DMS153 (cell line): ENCODE measurements around the gene OPN1MW.
"Not testable (repeated sequence)": the region's sequence is repeated elsewhere in the genome, so short reads cannot be mapped to it uniquely, and the experiment has no call there.

ENCODE experiments used
- DNase-seq: peaks from one replicate; lab custom pipeline; 2025; lab: John Stamatoyannopoulos, UW

The OPN1MW gene

DNA sequence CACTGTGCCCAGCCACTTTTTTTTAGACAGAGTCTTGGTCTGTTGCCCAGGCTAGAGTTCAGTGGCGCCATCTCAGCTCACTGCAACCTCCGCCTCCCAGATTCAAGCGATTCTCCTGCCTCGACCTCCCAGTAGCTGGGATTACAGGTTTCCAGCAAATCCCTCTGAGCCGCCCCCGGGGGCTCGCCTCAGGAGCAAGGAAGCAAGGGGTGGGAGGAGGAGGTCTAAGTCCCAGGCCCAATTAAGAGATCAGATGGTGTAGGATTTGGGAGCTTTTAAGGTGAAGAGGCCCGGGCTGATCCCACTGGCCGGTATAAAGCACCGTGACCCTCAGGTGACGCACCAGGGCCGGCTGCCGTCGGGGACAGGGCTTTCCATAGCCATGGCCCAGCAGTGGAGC, at the start of gene OPN1MW:
OPN1MW (plus strand) TSS at position 301 of the 400 bp plus-strand sequence; CDS start at position 383, 82 bp downstream.
- not testable (repeated sequence) for DNase-seq

DNA sequence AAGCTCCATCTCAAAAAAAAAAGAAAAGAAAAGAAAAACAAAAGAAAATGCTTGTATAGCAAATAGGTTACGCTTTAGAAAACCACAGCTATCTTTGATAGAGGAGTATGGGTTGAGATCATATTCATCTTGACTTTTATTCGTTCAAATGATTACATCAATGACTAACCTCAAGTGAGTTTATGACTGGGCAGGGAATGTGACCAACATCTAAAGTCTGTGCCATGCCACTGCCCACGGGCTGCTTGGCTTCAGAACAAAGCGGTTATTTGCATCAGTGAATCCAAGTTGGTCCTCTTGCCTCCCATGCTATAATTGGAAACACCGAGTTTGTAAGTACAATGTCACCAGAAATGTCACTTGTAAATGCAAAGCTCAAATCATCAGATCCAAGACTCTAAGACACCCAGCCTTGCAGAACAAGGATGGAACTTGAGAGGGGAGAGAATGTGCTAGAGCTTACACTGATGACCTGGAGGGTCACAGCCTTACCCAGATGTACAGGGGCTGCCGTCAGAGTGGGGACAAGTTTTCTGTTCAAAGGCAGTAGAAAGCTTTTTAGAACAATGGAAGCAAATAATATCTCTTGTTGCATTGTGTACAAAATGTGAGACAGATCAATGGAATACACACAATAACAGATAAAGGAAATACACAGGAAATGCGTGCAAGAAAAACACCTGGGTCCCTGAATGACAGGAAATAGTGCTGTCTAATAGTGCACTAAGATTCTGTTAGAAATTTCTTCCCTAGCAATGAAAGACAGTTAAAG, 46.8 kb upstream of the OPN1MW start:
- no peak for DNase-seq

DNA sequence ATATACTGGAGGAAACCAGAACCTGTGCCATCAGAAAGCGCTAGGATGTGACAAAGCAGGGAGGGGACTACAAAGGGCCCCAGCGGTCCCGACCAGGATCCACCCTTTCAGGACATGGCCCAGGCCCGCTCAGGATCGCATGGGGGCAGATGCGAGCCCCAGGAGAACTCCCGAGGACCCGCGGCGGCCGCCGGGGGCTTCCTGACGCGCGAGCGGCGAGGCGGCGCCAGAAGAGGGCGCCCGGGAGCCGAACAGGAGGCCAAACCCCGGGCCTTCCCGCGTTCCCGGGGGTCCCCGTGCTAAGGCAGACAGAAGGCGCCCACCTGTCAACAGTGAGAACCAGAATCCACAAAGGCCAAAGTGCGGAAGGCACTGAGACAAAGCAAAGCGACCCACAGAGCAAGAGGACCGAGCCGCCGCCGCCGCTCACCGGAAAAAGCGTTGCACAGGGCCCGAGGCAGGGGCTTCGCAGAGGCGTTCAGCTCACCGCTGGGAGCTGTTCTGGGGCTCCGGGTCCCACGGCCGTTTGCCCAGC, 45.7 kb upstream of the OPN1MW start:
- DNase-seq = peak; percentile 30

DNA sequence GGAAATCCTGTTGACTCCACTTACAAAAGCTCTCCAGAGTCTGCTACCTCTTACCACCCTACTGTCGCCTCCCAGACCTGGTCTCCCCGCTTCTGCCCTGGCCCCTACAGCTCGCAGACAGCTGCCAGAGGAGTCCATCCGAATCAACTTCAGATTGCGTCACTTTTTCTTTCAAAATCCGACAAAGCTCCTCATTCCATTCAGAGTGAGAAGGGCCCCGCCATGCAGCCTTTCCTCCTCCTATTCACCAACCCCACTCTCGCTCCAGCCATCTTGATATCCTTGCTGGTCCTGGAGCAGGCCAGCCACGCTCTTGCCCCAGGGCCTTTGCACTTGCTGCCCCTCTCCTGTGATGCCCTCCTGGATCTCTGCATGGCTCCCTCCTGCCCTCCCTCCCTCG, 43.5 kb upstream of the OPN1MW start:
- DNase-seq = no peak

DNA sequence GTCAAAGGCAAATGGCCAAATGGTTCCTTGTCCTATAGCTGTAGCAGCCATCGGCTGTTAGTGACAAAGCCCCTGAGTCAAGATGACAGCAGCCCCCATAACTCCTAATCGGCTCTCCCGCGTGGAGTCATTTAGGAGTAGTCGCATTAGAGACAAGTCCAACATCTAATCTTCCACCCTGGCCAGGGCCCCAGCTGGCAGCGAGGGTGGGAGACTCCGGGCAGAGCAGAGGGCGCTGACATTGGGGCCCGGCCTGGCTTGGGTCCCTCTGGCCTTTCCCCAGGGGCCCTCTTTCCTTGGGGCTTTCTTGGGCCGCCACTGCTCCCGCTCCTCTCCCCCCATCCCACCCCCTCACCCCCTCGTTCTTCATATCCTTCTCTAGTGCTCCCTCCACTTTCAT, 42.2 kb upstream of the OPN1MW start:
- no peak for DNase-seq

DNA sequence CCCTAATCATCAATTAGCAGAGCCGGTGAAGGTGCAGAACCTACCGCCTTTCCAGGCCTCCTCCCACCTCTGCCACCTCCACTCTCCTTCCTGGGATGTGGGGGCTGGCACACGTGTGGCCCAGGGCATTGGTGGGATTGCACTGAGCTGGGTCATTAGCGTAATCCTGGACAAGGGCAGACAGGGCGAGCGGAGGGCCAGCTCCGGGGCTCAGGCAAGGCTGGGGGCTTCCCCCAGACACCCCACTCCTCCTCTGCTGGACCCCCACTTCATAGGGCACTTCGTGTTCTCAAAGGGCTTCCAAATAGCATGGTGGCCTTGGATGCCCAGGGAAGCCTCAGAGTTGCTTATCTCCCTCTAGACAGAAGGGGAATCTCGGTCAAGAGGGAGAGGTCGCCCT, 41.7 kb upstream of the OPN1MW start:
- no peak for DNase-seq

DNA sequence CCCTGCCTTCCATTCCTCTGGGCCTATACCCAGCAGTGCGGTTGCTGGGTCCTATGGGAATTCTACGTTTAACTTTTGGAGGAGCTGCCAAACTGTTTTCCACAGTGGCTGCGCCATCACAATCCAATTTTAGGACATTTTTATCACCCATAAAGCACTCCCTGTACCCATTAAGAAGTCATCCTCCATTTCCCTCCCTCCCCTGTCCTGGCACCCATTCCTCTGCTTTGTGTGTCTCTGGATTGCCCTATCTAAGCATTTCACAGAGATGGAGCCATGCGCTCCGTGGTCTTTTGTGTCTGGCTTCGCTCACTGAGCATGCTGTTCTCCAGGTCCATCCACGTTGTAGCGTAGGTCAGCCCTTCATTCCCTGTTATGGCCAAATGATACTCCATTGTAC, 40.0 kb upstream of the OPN1MW start:
- DNase-seq = no peak

DNA sequence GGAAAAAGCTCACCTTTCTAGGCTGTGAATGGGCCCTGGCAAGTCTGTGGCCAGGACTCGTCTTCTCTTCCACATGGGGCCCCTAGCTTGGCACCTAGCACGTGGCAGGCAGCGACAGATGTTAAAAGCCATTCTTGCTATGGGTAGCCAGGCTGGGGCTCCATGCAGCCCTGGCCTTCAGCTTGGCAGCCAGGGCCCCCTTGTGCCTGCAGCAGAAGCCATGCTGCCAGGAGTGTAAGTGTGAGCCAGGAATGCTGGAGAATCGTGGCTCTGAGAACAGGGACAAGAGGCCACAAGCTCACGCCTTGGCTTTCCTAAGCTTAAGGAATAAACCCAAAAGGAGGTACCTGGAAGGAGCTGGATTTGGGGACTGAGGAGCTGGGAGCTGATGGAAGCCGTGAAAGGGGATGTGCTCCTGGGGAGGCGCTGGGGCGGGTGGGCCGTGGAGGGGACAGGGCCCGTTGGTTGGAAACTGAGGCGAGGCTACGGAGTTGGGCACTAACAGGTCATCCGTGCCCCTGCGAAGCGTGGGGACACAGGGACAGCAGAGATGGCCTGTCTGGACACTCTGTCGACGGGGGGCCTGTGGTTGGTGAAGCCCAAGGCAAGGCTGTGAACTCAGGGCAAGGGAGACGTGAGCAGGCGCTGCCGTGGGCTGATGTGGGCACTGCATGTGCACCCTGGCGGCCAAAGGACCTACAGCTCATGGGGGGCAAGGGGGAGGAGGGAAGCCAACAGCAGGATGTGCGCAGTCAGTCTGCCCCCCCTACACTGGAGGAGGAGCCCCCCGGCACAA, 39.2 kb upstream of the OPN1MW start:
- no peak for DNase-seq

DNA sequence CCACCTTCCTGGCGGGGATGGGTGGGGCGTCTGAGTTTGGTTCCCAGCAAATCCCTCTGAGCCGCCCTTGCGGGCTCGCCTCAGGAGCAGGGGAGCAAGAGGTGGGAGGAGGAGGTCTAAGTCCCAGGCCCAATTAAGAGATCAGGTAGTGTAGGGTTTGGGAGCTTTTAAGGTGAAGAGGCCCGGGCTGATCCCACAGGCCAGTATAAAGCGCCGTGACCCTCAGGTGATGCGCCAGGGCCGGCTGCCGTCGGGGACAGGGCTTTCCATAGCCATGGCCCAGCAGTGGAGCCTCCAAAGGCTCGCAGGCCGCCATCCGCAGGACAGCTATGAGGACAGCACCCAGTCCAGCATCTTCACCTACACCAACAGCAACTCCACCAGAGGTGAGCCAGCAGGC, 38.4 kb upstream of the OPN1MW start, which contains the start of gene OPN1LW:
OPN1LW (plus strand) TSS at position 234 of the 400 bp plus-strand sequence; CDS start at position 275, 41 bp downstream.
- not testable (repeated sequence) for DNase-seq

DNA sequence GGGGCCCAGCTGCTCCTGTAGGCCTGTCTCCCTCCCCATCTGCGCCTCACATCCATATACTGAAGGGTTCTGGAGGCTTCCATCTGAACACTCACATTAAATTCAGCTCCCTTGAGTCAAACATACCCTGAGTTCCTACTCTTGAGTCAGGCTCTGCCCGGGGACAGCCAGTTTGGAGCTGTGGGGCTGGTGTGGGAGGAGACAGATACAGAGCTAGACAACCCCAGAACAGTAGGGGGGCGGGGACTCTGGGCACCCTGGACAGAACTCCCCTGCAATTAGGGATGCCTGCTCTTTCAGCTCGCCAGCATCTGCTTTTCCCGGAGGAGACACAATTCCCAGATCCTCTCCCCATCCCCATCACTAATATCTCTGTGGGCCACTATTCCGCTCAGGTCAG, 31.4 kb upstream of the OPN1MW start:
- not testable (repeated sequence) for DNase-seq

DNA sequence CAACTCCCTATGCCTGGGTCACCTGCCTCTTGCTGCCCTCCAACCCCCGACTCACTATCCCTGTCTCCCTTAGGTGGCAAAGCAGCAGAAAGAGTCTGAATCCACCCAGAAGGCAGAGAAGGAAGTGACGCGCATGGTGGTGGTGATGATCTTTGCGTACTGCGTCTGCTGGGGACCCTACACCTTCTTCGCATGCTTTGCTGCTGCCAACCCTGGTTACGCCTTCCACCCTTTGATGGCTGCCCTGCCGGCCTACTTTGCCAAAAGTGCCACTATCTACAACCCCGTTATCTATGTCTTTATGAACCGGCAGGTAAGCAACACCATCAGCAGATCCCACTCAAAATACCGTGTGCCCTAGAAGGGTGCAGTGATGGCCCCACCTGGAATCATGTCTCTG, 26.2 kb upstream of the OPN1MW start:
- DNase-seq = not testable (repeated sequence)

DNA sequence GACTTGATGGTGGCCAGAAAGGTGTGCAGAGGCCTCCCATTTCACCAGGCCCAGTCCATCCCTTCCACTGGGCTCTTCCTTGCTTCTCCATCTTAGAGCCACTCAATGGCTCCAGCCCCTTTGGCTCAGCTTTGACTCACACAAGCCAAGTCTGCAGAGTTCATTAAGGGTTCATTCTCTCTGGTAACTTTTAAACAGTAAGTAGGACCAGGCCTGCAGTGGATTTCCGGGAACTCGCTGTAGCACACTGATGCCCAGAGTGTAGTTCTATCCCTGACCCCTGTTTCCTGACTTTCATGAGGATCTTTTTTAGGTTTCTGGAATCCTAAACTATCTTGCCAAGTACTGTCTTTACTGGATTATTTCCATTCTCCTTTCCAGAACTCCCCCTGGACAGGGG, 25.2 kb upstream of the OPN1MW start:
- DNase-seq = not testable (repeated sequence)

DNA sequence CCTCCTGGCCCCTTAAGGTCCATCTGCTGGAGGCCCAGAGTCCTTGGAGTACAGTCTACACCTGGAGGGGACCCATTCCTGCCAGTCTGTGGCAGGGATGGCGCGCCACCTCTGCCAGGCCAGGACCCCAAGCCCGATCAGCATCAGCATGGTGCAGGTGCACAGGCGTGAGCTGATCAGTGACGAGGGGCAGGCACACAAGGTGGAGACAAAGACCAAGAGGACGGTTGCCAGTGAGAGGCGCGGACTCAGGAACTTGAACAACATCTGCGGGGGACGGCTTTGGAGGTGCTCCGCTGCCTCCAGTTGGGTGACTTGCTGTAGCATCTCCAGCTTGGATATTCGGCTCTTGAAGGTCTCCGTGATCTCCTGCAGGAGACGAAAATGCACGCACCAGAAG, 23.1 kb upstream of the OPN1MW start:
- DNase-seq = not testable (repeated sequence)

DNA sequence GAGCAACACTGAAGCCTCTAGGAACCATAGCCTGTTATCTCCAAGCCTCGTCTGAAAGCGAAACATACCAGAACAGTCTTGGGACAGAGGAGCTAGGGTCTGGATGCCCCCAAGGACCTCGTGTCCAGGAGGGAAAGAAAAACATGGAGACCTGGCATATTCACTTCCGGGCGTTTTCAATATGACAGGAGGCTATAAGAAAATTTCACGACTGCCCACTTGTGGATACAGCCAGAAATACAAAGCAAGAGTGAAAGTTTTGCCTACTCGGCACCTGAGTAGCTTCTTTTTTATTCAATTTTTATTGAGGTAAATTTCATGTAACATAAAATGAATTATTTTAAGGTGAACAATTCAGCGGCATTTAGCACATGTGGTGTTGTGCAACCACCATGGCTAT, 17.5 kb upstream of the OPN1MW start:
- DNase-seq = not testable (repeated sequence)

DNA sequence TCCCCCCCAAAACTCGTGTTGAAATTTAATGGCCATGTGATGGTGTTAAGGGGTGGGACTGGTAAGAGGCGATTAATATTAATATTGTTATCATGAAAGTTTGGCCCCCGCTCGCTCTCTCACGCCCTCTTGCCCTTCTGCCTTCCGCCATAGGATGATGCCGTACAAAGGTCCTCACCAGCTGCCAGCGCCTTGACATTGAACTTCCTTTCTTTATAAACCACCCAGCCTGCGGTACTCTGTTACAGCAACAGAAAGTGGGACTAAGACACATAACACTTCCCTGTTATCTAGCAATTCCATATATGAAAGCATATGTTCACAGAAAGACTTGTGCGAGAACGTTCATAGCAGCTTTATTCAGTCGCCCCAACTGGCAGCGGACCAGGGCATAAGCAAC, 14.0 kb upstream of the OPN1MW start:
- DNase-seq = not testable (repeated sequence)

DNA sequence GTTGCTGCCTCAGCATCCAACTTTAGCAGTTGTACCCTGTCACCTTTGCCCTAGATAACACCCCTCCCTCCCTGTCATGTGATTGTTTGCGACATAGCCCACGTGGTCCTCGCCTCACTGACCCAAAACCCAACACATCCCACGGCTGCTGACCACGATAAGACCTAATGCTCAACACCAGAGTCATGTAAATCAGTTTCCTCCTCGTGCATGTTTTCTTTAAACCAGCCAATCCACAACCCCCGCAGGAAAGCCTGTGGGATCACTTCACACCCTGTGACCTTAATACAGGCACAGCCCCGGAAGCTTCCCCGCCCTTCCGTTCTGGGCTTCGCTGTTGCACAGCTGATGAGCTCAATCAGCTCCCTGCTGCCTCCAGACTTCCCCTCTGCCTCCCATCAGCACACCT, 9.9 kb upstream of the OPN1MW start:
- not testable (repeated sequence) for DNase-seq

DNA sequence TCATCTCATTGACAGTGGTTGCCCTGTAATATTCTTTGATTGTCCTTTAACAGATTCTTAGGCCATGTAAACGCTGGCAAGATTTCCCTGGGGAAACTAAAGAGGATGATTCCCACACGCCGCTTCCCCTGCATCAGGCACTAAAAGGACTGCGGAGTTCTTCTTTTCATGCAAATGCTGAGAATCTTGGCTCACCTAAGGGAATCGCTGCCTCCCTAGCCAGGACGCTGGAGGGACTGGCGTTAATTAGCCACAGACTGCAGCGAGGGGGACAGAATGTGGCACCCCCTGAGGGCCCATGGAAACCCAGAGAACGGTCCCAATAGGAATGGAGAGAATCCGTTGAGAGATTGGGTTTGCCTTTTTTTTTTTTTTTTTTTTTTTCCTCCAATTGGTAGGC, 8.0 kb upstream of the OPN1MW start:
- DNase-seq = not testable (repeated sequence)

DNA sequence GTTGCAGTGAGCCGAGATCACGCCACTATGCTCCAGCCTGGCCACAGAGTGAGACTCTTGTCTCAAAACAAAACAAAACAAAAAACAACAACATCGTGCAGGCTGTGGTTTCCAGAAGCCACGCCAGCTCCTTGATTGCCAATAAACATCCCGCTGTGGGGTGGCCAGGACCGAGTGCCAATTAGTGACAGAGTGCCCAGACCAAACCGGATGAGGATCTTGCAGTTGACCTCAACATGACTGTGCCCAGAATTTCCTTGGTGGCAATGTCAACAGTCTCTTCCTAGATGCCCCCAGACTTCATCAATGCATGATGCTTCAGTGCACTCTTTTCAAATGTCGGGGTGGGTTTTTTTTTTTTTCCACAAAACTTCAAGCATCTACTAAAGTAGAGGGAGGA, 1.4 kb downstream of the OPN1MW start:
- DNase-seq = not testable (repeated sequence)

DNA sequence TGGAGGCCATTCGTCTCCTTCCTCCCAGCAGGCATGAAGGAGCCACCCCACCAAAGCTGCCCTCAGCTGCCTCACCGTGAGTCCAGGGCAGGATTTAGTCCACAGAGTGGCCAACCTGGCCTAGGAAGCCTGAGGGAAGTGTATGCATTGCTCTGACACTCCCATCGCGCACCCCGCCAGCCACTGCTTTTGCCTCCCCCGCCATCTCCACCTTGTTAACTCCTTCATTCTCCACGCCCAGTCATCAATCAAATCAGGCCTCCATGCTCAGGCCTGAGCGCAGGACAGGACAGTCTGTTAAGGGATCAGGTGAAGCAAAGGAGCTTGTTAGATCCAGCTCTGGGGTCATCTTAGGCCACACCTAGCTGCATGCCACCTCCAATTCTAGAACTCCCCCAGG, 10.4 kb downstream of the OPN1MW start:
- not testable (repeated sequence) for DNase-seq

DNA sequence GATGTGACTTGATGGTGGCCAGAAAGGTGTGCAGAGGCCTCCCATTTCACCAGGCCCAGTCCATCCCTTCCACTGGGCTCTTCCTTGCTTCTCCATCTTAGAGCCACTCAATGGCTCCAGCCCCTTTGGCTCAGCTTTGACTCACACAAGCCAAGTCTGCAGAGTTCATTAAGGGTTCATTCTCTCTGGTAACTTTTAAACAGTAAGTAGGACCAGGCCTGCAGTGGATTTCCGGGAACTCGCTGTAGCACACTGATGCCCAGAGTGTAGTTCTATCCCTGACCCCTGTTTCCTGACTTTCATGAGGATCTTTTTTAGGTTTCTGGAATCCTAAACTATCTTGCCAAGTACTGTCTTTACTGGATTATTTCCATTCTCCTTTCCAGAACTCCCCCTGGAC, 11.9 kb downstream of the OPN1MW start:
- DNase-seq = not testable (repeated sequence)

DNA sequence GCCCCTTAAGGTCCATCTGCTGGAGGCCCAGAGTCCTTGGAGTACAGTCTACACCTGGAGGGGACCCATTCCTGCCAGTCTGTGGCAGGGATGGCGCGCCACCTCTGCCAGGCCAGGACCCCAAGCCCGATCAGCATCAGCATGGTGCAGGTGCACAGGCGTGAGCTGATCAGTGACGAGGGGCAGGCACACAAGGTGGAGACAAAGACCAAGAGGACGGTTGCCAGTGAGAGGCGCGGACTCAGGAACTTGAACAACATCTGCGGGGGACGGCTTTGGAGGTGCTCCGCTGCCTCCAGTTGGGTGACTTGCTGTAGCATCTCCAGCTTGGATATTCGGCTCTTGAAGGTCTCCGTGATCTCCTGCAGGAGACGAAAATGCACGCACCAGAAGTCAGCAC, 14.1 kb downstream of the OPN1MW start:
- DNase-seq = not testable (repeated sequence)

DNA sequence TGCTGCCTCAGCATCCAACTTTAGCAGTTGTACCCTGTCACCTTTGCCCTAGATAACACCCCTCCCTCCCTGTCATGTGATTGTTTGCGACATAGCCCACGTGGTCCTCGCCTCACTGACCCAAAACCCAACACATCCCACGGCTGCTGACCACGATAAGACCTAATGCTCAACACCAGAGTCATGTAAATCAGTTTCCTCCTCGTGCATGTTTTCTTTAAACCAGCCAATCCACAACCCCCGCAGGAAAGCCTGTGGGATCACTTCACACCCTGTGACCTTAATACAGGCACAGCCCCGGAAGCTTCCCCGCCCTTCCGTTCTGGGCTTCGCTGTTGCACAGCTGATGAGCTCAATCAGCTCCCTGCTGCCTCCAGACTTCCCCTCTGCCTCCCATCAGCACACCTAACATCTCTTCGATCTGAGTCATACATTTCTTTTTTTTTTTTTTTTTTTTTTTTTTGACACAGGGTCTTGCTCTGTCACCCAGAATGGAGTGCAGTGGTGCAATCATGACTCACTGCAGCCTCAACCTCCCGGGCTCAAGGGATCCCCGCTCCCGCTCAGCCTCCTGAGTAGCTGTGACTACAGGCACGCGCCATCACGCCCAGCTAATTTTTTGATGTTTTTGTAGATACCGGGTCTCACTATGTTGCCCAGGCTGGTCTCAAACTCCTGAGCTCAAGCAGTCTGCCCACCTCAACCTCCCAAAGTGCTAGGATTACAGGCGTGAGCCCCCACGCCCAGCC, 27.4 kb downstream of the OPN1MW start:
- DNase-seq = not testable (repeated sequence)
